Measurements from ENCODE around the gene SLC26A11.

The SLC26A11 gene

GRCh38 chr17:80263253-80264204 lies 43.3 kb downstream of the SLC26A11 start:
- Histone ChIP-seq H3K4me3 (ENCODE audit: low read length) (peak overlapping the region; percentile 8; the same call in 1 of the 2 replicates), H3K9me2 (replicated peaks; ENCODE audit: control insufficient read depth, low read length) (no peaks in the 10 kb centered on the region), H3K36me3 (ENCODE audit: control insufficient read depth, low read length) (no peaks in the 10 kb centered on the region), H3K4me1 (ENCODE audit: control insufficient read depth, low read length) (peaks cover 32% of the 10 kb centered on the region), H3F3A (ENCODE audit: control insufficient read depth, insufficient read depth) (peaks cover 23% of the 10 kb centered on the region), H3K4me2 (ENCODE audit: low read length) (peak overlapping the region; percentile 59), H3K9me3 (ENCODE audit: control insufficient read depth, insufficient read depth, low read length) (no peaks in the 10 kb centered on the region), H3K79me2 (ENCODE audit: control insufficient read depth, low read length) (no peaks in the 10 kb centered on the region), H3K27me3 (ENCODE audit: control insufficient read depth, low read length) (peaks cover 63% of the 10 kb centered on the region), H3K27ac (ENCODE audit: low read depth, low read length) (no peak overlapping the region), H4K20me1 (ENCODE audit: control insufficient read depth, insufficient read depth, low read depth, low read length) (peaks cover 4% of the 10 kb centered on the region; the same call in 1 of the 2 replicates)
- TF ChIP-seq EZH2phosphoT487 (IDR thresholded peaks at IDR 0.05; ENCODE audit: borderline replicate concordance, low read length) (no peak), CTCF (IDR thresholded peaks at IDR 0.05; ENCODE audit: low read depth, low read length, poor library complexity, severe bottlenecking) (no peak)

GRCh38 chr17:80264205-80265075 lies 44.2 kb downstream of the SLC26A11 start:
- Histone ChIP-seq H3K9me3 (ENCODE audit: control insufficient read depth, insufficient read depth, low read length) (no peaks in the 10 kb centered on the region), H4K20me1 (ENCODE audit: control insufficient read depth, insufficient read depth, low read depth, low read length) (peaks cover 4% of the 10 kb centered on the region; the same call in 1 of the 2 replicates), H3K4me2 (ENCODE audit: low read length) (no peak overlapping the region), H3K36me3 (ENCODE audit: control insufficient read depth, low read length) (no peaks in the 10 kb centered on the region), H3K79me2 (ENCODE audit: control insufficient read depth, low read length) (no peaks in the 10 kb centered on the region), H3K4me3 (ENCODE audit: low read length) (no peak overlapping the region), H3K4me1 (ENCODE audit: control insufficient read depth, low read length) (peaks cover 32% of the 10 kb centered on the region), H3K27me3 (ENCODE audit: control insufficient read depth, low read length) (peaks cover 54% of the 10 kb centered on the region), H3K9me2 (replicated peaks; ENCODE audit: control insufficient read depth, low read length) (no peaks in the 10 kb centered on the region), H3K27ac (ENCODE audit: low read depth, low read length) (no peak overlapping the region), H3F3A (ENCODE audit: control insufficient read depth, insufficient read depth) (peaks cover 16% of the 10 kb centered on the region; the same call in 1 of the 2 replicates)
- TF ChIP-seq EZH2phosphoT487 (IDR thresholded peaks at IDR 0.05; ENCODE audit: borderline replicate concordance, low read length) (no peak), CTCF (IDR thresholded peaks at IDR 0.05; ENCODE audit: low read depth, low read length, poor library complexity, severe bottlenecking) (no peak)

GRCh38 chr17:80265205-80266068 lies 45.2 kb downstream of the SLC26A11 start:
- Histone ChIP-seq H3K27ac (ENCODE audit: low read depth, low read length) (no peak overlapping the region), H4K20me1 (ENCODE audit: control insufficient read depth, insufficient read depth, low read depth, low read length) (peaks cover 4% of the 10 kb centered on the region; the same call in 1 of the 2 replicates), H3K4me2 (ENCODE audit: low read length) (no peak overlapping the region), H3K27me3 (ENCODE audit: control insufficient read depth, low read length) (peaks cover 46% of the 10 kb centered on the region), H3K9me2 (replicated peaks; ENCODE audit: control insufficient read depth, low read length) (no peaks in the 10 kb centered on the region), H3K79me2 (ENCODE audit: control insufficient read depth, low read length) (no peaks in the 10 kb centered on the region), H3K9me3 (ENCODE audit: control insufficient read depth, insufficient read depth, low read length) (no peaks in the 10 kb centered on the region), H3K4me1 (ENCODE audit: control insufficient read depth, low read length) (peaks cover 32% of the 10 kb centered on the region), H3K36me3 (ENCODE audit: control insufficient read depth, low read length) (no peaks in the 10 kb centered on the region), H3F3A (ENCODE audit: control insufficient read depth, insufficient read depth) (peaks cover 11% of the 10 kb centered on the region; the same call in 1 of the 2 replicates), H3K4me3 (ENCODE audit: low read length) (no peak overlapping the region)
- TF ChIP-seq EZH2phosphoT487 (IDR thresholded peaks at IDR 0.05; ENCODE audit: borderline replicate concordance, low read length) = no peak
- TF ChIP-seq CTCF (IDR thresholded peaks at IDR 0.05; ENCODE audit: low read depth, low read length, poor library complexity, severe bottlenecking) = no peak

Measured in DOHH2 (cell line).